Sigmoid colon (tissue), 4 donors: Measurements from ENCODE around the gene ADCY6.

Experiments
- POLR2A ChIP-seq, 2 donors: fragments of 450-650 bp; IDR thresholded peaks; one replicate each; pipeline ENCODE4 v1.6.1; 2016; ENCODE audit warnings: antibody characterized with exemption in 2 of 2, mild to moderate bottlenecking in 2 of 2, moderate library complexity in 2 of 2
- POLR2AphosphoS5 ChIP-seq, 4 donors: sonication (generic); formaldehyde crosslinking; IDR thresholded peaks; one replicate each; pipeline ENCODE4 v1.6.1; 2017; ENCODE audit warnings: antibody characterized with exemption in 4 of 4

GRCh38 chr12:48814262-48815125 is 25.6 kb upstream of the ADCY6 start:
- TF ChIP-seq POLR2AphosphoS5 (IDR thresholded peaks at IDR 0.05) (peak; percentile 29 to 80 (median 59)), POLR2A (IDR thresholded peaks at IDR 0.05) (peak in 1 of 2 donors; percentile 8)
